GM19438 (cell line): ENCODE results near the gene AFF2.

ENCODE experiments used
- ATAC-seq: cut with Tn5 transposase; IDR thresholded peaks from one replicate; pipeline ENCODE4 v1.9.1; 2021; ENCODE audit warnings: low read depth; ENCODE audit not compliant: unreplicated experiment

Gene AFF2

GRCh38 chrX:148713981-148714380 is 213.6 kb downstream of the AFF2 start:
- no peak for ATAC-seq

DNA sequence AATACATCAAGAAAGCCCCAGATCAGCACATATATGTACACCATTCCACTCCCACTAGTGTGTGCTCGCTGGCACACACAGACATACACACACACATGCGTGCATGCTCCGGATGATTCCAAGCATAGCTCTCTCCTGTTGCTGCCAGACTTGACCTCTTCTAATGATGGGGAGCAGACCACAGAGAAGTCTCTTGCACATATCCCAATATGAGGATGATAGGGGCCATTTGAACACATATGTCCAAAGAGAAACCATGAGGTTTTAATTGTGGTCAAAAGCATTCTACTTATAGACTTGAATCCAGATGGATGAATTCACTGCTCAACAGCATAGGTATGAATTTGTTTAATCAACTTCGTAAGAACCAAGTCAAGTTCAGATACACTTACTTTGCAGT is 214.9 kb downstream of the AFF2 start:
- ATAC-seq: no peak

DNA sequence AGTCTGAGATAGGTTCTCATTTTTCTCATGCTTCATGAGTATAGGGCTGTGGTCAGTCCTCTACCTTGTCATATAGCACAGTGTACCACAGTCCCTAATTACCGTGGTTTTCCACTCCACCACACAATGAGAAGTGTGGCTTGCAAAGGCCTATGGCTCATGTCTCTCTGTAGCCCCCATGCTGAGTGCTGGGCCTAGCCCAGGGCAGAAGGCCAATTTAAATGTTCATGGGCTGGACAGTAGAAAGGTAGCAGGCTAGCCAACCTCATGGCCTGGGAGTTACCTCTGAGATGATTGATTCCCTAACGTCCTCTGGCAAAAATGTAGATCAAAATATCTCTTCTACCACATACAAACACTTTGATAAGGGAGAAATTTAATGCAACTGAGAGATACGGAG is 222.5 kb downstream of the AFF2 start:
- ATAC-seq: no peak

GRCh38 chrX:148723551-148723950 is 223.1 kb downstream of the AFF2 start:
- ATAC-seq: no peak

GRCh38 chrX:148728901-148729300 is 228.5 kb downstream of the AFF2 start:
- no peak for ATAC-seq

DNA sequence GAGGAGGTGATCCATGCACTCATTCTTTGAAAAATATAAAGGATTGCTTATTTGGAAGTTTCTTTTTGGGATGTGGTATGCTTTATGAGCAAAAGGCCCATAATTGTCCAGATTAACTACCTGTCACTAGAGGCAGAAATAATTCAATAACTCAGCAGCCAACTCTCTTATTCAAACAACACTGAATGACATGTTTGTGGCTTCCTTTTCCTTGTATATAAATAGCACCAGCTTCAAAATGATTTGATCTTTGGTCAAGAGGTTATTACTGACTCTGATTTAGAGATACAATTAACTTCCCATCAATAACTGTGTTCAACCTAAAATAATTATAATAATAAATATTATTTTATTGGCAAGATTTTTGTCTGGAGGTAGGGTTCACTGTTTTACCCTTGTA is 232.3 kb downstream of the AFF2 start:
- ATAC-seq: no peak

DNA sequence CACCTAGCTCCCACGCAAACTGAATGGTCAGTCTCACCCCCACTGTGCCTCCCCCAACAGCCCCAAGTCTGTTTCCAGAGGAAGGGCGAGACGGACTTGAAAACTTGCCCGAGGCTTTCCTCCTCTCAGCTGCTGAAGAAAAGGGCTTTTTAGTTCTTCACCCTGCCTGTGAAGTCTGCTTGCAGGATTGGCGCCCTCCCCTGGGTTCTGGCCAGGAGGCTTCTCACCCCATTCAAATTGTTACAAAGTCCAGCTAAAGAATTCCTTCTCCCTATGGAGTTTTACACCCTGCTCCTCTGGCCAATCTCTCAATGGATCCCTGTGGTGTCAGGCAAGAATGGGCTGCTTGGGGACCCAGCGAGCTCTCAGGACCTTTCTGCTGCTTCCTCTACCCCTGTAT is 241.0 kb downstream of the AFF2 start:
- ATAC-seq: no peak

DNA sequence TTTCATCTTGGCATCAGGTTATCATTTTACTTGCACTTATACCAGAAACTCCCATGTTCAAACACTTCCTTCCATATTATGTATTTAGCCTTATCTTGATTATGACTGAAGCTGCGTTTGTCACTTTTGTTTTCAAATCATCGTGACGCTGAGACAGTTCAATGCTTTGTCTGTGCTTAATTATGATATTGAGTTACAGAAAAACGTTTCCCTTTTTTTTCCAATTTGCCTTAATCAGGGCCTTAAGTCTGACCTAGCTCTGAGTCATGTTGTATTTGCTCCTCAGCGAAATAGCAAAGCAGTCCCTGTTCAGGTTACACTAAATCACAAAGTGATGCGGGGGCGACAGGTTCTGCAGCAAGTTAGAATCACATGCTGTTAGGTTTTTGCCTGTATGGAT is 254.7 kb downstream of the AFF2 start:
- no peak for ATAC-seq

GRCh38 chrX:148763896-148764295 is 263.5 kb downstream of the AFF2 start:
- no peak for ATAC-seq

GRCh38 chrX:148768296-148768695 is 267.9 kb downstream of the AFF2 start:
- ATAC-seq: no peak

- ATAC-seq: no peak
These were observed 271.0 kb downstream of the AFF2 start for GRCh38 chrX:148771440-148771839.

GRCh38 chrX:148774276-148774675 is 273.9 kb downstream of the AFF2 start:
- no peak for ATAC-seq

DNA sequence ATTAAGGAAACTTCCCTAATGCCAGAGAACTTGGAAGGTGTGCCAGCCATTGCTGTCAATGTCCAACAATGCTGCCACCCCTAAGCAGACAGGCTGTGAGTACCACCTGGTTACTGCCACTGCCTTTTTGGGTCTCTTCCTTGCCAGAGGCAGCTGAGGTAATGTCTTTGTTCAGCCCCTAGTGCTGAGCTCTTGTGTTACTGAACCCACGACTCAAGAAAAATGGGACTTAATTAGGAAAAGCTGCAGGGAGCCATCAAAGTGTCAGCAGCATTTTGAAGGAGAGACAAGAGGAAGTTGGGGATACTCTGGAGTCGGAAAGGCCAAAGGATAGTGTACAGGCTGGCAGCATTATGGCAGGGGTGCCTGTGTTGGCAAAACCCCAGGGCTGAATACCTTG is 283.7 kb downstream of the AFF2 start:
- no peak for ATAC-seq

DNA sequence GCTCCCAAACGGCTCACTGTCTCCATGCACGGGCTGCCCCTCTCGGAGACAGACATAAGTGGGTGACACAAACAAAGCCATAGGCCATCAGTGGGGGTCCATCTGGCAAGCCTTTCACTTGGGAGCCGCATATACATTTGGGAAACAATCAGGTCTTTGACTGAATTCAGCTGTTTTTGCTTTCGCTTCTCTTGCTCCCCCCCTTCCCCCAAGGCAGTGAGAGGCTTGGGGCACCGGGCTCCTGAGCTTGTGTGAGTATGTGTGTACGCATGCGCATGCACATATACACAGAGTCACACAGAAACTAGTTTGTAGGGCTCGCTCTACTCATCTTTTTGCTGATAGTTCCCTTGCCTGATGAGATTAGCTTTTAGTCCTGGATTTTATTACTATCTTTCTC is 284.4 kb downstream of the AFF2 start:
- ATAC-seq: peak; percentile 62

- ATAC-seq: no peak
These were observed 284.8 kb downstream of the AFF2 start for GRCh38 chrX:148785256-148785655.

GRCh38 chrX:148788449-148788848 is 288.0 kb downstream of the AFF2 start:
- no peak for ATAC-seq

- no peak for ATAC-seq
These were observed 293.9 kb downstream of the AFF2 start for GRCh38 chrX:148794350-148794749.

DNA sequence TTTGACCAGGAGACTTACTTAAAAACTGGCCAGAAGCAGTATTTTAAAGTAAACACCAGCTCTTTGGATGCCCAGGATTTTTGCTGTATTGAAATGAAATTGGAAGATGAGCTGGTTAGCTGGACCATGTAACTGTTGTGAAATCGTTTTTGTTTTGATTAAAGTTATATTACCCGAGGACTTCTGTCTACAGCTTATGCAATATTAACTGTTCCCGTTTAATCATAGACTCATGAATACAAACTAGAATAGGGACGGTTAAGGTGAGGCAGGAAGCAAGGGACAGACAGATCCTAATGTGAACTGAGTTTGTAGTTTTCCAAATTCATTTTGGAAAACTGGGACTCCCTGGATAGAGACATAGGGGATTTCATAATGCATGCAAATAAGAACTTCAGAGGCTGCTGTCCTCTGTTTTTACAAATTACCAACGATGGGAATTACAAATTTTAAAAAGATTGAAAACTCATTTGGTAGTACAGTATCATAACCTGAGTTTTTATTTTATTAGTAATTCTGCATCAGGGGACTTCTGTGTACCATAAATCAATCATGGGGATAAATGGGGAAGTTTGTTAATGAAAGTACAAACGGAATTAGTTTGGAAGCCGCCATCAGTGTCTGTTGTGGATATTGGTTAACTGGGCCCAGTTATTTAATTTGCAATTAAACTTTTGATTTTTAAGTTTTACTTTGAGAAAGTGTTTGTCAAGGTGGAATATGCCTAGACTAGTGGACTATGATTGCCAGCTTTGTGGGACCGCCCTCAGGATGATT is 304.4 kb downstream of the AFF2 start:
- no peak for ATAC-seq

DNA sequence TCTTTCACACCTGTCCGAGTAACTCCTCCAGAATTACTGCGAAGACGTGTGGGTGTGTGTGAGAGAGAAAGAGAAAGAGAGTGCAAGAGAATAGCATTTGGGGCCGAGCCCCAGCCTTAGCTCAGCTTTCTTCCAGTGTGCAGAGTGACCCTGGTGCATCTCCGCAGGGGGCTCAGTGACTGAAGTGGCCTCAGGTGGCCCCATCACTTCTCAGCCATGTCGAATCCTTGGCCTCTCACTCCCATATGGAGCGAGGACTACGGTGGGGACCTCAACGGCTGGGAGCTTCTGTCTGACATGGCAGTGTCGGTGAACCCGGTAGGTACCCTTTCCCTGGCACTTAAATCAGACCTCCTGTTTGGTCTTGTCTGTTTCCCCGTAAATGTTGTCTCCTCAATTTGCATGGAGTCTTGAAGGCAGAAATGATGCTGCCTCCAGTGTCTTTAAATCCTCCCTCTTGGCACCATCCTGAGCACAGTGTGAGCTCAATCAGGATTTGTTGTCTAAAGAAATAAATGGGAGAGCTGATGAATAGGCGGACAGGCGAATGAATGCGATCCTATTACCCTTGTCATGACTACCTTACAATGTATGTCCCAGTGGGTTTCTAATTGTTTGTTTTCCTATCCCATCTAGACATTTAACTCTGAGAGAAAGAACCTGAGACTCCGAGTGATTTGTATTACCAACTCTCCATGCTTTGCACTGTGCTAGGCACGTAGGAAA is 305.9 kb downstream of the AFF2 start:
- no peak for ATAC-seq

DNA sequence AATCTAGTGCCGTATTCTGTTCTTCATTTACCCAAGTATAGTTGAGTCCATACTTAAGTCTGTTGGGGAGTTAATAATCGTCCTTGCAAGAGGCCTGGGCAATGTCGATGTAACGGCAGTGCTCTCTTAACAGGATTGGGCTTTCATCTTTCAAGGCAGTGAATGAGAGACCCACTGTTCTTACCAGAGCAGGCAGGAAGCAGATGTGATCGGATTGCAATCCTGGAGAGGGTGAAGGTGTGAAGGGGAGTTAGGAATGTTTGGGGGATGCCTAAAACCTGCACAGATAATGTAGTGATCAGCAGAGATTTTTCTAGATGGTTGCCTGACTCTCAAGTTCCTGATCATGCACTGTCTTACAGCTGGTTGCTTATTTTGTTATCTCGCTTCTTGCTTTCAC is 308.4 kb downstream of the AFF2 start:
- no peak for ATAC-seq

GRCh38 chrX:148811236-148811635 is 310.8 kb downstream of the AFF2 start:
- ATAC-seq: no peak

- ATAC-seq: no peak
These were observed 313.0 kb downstream of the AFF2 start for GRCh38 chrX:148813422-148813821.
